Tibial artery (tissue), 4 donors: ENCODE data around the gene ACOX1.
A peak's percentile ranks its signal among the peaks of the same experiment; 100 is the strongest.

Source experiments
- DNase-seq, 2 donors: peaks; one replicate each; pipeline ENCODE4 v3.0.0-alpha.2; 2019
- H3K27ac ChIP-seq, 2 donors: fragments of 200-600 bp; sonication (generic) in 1 of 2; 1 replicate in 1 of 2; 2 replicates in 1 of 2; pipeline ENCODE4 v1.5.1; 2018 to 2019; ENCODE audit warnings: mild to moderate bottlenecking in 1 of 2
- H3K27me3 ChIP-seq, 2 donors: fragments of 200-600 bp; sonication (generic) in 1 of 2; one replicate each; pipeline versions ENCODE4 v1.5.1 to v1.6.0; 2016 to 2019
- H3K36me3 ChIP-seq, 3 donors: fragments of 200-600 bp; sonication (generic) in 2 of 3; one replicate each; pipeline ENCODE4 v1.5.1; 2016 to 2019; ENCODE audit warnings: mild to moderate bottlenecking in 2 of 3
- H3K4me1 ChIP-seq, 4 donors: fragments of 200-600 bp; sonication (generic) in 2 of 4; 1 replicate in 3 of 4; 2 replicates in 1 of 4; pipeline ENCODE4 v1.5.1; 2016 to 2019
- H3K4me3 ChIP-seq, 2 donors: fragments of 200-600 bp; sonication (generic) in 1 of 2; 1 replicate in 1 of 2; 2 replicates in 1 of 2; pipeline ENCODE4 v1.5.1; 2018 to 2019; ENCODE audit warnings: mild to moderate bottlenecking in 2 of 2
- H3K9me3 ChIP-seq, 3 donors: fragments of 200-600 bp; sonication (generic) in 1 of 3; one replicate each; pipeline ENCODE4 v1.5.1; 2016 to 2019
- CTCF ChIP-seq, 2 experiments: fragments of 200-600 bp in 1 of 2; fragments of 450-650 bp in 1 of 2; IDR thresholded peaks; one replicate each; pipeline ENCODE4 v1.5.1; 2017 to 2019; ENCODE audit warnings: antibody characterized with exemption in 2 of 2, mild to moderate bottlenecking in 1 of 2, moderate library complexity in 1 of 2
- intact Hi-C: fragments of 100-400 bp; cut with DNase I; formaldehyde crosslinking; loops from one replicate; pipeline ENCODE4 v1.15.0; 2023; ENCODE audit warnings: low total_unique reads

ACOX1 gene

GRCh38 chr17:75899767-75900468 lies 79.0 kb downstream of the ACOX1 start:
- H3K27ac ChIP-seq: no peak overlapping the region
- H3K27me3 ChIP-seq: no peaks in the 10 kb centered on the region
- peaks cover 22 to 53% (median 49%) of the 10 kb centered on the region in 3 donors for H3K36me3 ChIP-seq
- intact Hi-C loops: loop anchor here (10.0 kb wide), 1 partner anchor 375 kb away; no protein-coding TSS in a partner anchor
- DNase-seq: no peak
- H3K9me3 ChIP-seq: no peaks in the 10 kb centered on the region
- no peak overlapping the region for H3K4me3 ChIP-seq
- peaks cover 0 to 32% (median 22%) of the 10 kb centered on the region in 4 donors for H3K4me1 ChIP-seq
- TF ChIP-seq CTCF (IDR thresholded peaks at IDR 0.05): no peak

GRCh38 chr17:75899353-75899752 lies 79.6 kb downstream of the ACOX1 start:
- intact Hi-C loops: no loop called here
- Histone ChIP-seq H3K36me3 (peaks cover 22 to 53% (median 49%) of the 10 kb centered on the region in 3 donors), H3K4me1 (peaks cover 0 to 38% (median 27%) of the 10 kb centered on the region in 4 donors)

GRCh38 chr17:75898791-75899190 lies 80.2 kb downstream of the ACOX1 start:
- TF ChIP-seq CTCF (IDR thresholded peaks at IDR 0.05): no peak
- Histone ChIP-seq H3K27ac (no peak overlapping the region), H3K27me3 (no peaks in the 10 kb centered on the region), H3K4me3 (no peak overlapping the region), H3K9me3 (no peaks in the 10 kb centered on the region), H3K4me1 (peaks cover 0 to 36% (median 23%) of the 10 kb centered on the region in 4 donors), H3K36me3 (peaks cover 22 to 53% (median 49%) of the 10 kb centered on the region in 3 donors)
- intact Hi-C loops: no loop called here
- DNase-seq: no peak

More at GRCh38 chr17:75899353-75899752, 79.6 kb downstream of the ACOX1 start:
- no peak for DNase-seq
- no peak for TF ChIP-seq CTCF (IDR thresholded peaks at IDR 0.05)
- H3K9me3 ChIP-seq: no peaks in the 10 kb centered on the region
- H3K27ac ChIP-seq: no peak overlapping the region
- H3K27me3 ChIP-seq: no peaks in the 10 kb centered on the region
- H3K4me3 ChIP-seq: no peak overlapping the region

GRCh38 chr17:75898065-75898464 lies 80.9 kb downstream of the ACOX1 start:
- no peak for DNase-seq
- intact Hi-C loops: no loop called here
- Histone ChIP-seq H3K36me3 (peaks cover 22 to 53% (median 49%) of the 10 kb centered on the region in 3 donors), H3K27ac (peak overlapping the region in 1 of 2 donors; percentile 98), H3K9me3 (no peaks in the 10 kb centered on the region), H3K27me3 (no peaks in the 10 kb centered on the region), H3K4me3 (no peak overlapping the region), H3K4me1 (peaks cover 0 to 32% (median 21%) of the 10 kb centered on the region in 4 donors)
- no peak for TF ChIP-seq CTCF (IDR thresholded peaks at IDR 0.05)

- peak; percentile 48 to 78 for DNase-seq
- Histone ChIP-seq H3K27ac (peak overlapping the region; percentile 90 to 98), H3K9me3 (no peaks in the 10 kb centered on the region), H3K4me1 (peaks cover 0 to 32% (median 21%) of the 10 kb centered on the region in 4 donors), H3K27me3 (no peaks in the 10 kb centered on the region), H3K36me3 (peaks cover 22 to 52% (median 43%) of the 10 kb centered on the region in 3 donors), H3K4me3 (peak overlapping the region; percentile 63 to 81)
- intact Hi-C loops: no loop called here
- no peak for TF ChIP-seq CTCF (IDR thresholded peaks at IDR 0.05)
These were observed 81.6 kb downstream of the ACOX1 start for GRCh38 chr17:75897160-75898019.
